Measurements from ENCODE around the gene MYO9B.
A peak's percentile ranks its signal among the peaks of the same experiment; 100 is the strongest.

MYO9B gene

DNA sequence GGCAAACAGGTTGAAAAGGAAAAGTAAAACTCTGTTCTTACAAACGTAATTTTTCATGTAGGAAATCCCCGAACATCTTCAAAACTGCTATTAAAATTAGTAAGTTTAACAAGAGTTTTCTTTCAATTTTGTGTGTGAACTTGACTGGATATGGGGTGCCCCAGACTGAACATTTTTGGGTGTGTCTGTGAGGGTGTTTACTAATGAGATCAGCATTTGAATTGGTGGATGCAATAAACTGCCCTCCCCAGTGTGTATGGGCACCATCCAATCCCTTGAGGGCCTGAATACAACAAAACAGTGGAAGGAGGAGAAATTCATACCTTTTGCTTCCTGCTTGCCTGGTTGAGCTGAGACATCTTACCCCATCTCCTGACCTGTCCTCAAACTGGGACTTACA is 12.1 kb upstream of the MYO9B start:
- DNase-seq: no peak

DNA sequence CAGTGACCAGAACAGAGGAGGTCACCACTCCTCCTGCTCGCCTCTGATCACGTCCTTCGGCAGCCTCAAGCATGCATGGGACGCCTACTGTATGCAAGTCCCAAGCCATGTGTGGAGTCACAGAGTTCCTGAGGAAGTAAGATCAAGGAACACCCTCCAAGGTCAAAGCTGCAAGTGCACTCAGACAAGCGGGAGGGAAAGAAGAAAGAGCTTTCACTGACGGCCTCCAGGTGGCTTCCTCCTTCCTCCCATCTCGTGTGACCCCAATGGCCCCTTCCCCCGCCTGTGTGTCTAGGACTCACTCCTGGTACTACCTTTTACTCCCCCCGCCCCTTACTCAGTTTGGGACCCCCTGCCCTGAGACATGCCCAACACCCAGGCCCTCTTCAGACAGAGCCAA is 6.4 kb upstream of the MYO9B start:
- DNase-seq: no peak

DNA sequence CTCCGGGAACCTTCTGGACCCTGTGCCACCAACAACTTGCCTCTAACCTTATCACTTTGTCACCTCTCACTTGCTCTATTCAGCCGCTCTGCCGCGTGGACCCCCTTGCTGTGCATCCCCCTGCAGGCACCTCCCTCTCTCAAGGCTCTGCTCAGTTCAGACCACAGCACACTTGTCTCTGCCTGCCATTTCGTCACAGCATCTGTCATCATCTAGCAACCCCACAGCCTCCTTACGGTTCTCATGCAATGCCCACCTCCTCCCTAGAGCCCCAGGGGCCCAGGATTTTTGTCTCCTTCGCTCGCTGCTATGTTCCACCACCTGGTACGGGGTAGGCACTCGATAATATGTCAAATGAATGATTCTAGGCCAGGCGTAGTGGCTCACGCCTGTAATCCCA is 5.2 kb upstream of the MYO9B start:
- no peak for DNase-seq

DNA sequence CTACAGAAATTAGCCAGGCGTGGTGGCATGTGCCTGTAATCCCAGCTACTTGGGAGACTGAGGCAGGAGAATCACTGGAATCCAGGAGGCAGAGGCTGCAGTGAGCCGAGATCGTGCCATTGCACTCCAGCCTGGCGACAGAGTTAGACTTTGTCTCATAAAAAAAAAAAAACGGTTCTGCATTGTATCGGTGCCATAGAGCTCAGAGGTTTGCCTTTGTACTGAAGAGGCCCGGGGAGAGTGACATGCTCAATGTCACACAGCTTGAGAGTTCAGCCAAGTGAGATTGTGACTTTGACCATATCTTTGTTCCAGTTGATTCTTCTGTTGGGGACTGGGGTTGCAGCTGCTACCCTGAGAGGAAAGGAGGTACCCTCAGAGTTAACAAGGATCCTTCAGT is 4.7 kb upstream of the MYO9B start:
- DNase-seq: no peak

DNA sequence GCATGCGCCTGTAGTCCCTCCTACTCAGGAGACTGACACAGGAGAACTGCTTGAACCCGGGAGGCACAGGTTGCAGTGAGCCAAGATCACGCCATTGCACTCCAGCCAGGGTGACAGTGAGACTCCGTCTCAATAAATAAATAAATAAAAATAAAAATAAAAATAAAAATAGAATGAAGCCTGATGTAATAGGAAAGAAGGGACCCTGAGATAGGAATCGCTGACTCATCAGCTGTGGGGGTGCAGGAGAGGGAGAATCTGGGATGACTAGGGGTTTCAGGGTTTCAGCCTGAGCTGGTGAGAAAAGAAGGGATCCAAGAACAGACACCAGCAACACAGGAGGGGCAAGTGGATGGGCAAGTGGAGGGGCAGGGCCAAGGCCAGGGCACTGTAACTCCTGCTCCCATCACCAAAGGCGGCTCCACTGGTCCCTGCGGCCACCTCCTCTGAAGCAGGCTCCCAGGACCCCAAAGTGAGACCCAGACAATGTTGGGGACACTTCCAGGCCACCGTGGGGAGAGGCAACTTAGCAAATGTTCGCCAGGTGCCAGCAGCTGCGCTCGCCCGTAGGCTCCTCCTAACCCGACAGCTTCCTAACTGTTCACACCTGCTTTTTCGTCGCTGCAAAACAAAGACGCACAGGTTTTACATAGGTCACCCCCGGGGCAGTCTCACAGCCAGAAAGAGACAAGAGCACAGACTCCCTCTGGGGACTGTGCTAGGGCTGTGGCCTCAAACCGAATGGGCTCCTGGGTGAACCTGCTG is 1.5 kb upstream of the MYO9B start:
- DNase-seq: no peak

DNA sequence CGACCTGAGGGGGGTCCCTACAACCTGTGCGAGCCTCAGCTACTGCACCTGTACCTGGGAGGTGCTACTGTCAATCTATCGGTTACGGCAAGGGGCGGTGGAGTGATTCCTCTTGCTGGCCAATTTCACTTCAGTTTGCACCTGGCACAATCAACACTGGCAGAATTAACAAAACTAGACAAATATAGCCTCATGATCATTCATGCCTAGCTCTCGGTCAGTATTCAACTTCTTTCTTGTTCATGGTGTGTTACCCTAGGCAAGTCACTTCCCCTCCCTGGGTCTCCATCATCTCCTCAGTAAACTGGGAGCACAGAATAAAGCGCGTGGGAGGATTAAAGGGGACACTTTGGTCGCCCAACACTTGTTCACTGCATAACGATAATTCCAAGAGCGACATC is 943 bp upstream of the MYO9B start:
- no peak for DNase-seq

DNA sequence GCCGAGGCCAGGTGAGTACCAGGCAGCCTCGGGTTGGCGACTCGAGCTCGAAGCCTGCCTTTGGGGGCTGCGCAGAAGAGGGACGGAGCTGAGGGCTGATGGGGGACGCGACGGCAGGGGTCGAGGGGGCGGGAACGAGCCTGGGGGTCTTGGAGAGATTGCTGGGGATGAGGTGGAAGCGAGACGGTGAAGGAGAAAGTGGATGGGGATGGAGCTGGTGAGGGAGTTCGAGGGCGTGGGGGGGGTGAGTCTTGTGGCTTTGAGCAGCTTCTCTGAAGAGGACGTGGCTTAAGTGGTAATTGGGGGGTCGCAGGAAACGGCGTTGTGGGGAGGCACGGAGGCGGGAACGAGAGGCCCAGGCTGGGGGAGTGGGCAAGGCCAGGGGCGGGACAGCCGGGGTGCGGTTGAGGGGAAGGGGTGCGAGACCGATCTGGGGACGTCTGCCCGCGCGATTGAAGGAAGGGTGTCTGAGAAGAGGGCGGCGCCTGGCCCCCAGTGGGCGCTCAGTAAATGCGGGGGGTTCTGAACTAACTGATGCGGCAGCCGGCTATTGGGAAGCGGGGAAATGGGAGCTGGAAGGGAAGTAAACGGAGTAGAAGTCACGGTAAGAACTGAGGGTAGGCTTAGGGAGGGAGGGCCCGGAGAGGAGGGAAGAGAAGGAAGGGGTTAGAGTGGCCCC is 426 bp downstream of the MYO9B start:
- peak; percentile 72 for DNase-seq

DNA sequence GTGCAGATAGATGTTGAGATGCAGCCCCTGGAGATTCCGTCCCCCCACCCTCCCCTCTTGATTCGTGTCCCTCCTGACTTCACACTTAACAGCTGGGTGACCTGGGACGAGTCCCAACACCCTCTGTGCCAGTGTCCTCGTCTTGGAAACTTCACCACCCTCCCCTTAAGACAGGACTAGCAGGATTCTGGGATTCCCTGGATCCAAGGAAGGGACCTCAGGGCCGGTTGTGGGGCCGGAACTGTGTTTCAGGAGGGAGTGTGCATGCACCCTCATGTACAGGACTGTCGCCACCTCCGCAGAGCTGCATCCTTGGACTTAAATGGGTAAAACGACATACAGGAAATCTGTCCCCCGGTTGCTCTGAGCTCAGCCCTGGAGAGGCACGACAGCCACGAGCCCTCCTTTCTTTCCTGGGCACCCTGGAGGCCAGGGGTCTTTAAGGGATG is 990 bp downstream of the MYO9B start:
- DNase-seq: peak; percentile 47

DNA sequence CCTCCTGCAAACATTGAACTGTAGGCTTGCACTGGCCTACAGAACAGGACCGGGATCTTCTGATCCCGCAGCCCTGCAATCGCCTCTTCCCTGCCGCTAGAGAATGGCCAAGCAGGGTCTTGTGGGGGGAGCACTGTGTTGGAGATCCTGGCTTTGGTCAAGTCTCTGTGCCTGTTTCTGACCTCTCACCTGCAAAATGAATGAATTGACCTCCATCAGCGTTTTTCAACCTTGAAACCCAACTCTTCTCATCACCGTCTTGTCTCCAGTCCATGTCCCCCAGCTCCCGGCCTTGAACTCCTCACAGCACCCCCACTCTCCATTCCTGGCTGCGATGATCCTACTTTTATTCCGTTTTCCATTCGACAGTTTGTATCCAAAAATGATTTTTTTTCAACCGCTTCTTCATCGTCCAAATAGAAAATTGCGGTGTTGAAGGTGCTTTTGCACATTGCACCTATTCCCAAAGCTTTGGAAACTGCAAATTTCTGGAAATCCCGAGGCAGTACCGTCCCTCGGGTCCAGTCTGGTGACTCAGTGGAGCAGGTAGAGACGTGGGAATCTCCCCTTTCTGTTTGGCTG is 2.0 kb downstream of the MYO9B start:
- no peak for DNase-seq

DNA sequence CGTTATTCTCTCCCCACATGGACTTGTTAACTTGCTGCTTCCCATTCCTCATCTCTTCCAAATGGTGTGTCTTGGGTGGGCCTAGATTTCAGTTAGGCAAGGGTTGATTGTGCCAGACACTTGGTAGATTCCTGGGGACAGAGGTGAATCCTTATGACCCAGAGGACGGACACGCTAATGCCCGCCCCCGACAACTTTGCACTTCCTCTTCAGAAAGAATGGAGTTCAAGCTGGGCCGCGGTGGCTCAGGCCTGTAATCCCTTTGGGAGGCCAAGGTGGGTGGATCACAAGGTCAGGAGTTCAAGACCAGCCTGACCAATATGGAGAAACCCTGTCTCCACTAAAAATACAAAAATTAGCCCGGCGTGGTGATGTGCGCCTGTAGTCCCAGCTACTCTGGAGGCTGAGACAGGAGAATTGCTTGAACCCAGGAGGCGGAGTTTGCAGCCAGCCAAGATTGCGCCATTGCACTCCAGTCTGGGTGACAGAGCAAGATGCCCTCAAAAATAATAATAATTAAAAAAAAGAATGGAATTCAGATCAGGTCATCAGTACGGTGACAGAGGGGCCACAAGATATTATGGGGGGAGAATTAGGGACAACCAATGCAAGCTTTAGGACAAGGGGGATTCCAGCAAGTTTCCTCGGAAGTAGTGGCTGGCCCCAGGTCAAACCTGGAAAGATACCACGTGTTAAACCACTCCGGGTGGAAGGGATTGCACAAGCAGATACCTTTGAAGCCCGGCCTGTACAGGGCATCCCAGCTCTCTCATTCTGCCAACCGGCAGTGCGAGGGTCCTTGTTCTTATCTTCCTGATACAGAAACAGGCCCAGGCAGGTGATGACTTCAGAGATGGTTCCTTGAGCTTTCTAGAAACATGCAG is 2.7 kb downstream of the MYO9B start:
- DNase-seq: no peak

DNA sequence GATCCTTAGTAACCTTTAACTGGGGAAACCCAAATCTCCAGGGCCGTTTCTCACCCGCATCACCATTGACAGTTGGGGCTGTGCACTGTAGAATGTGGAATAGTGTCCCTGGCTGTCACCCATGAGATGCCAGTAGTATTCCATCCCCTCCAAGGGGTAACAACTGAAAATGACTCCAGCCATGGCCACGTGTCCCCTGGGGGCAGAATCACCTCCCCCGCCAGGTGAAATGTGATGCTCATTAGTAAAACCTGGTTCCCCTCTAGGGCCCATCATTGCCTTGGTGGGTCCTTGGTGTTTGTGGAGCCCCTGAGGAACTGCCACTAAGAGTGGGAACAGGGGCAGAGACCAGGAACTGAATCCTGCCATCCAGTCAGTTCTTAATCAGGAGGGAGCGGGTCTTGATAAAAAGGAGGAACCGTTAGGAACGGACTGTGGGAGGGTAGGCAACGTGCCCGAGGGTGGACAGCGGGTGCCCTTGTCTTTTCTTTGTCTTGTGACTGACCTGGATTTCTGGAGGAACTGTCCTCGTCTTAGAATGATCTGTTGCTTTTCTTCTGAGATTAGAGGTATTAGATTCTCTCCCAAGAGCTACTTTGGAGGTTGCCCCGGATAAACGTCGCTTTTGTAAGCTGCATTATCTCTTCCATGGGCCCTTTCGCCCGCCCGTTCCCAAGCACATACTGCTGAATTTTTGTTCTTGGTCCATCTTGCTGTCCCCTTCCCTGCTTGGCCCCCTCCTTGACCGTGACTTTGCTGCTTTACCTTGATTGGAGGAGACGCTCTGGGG is 3.5 kb downstream of the MYO9B start:
- no peak for DNase-seq

DNA sequence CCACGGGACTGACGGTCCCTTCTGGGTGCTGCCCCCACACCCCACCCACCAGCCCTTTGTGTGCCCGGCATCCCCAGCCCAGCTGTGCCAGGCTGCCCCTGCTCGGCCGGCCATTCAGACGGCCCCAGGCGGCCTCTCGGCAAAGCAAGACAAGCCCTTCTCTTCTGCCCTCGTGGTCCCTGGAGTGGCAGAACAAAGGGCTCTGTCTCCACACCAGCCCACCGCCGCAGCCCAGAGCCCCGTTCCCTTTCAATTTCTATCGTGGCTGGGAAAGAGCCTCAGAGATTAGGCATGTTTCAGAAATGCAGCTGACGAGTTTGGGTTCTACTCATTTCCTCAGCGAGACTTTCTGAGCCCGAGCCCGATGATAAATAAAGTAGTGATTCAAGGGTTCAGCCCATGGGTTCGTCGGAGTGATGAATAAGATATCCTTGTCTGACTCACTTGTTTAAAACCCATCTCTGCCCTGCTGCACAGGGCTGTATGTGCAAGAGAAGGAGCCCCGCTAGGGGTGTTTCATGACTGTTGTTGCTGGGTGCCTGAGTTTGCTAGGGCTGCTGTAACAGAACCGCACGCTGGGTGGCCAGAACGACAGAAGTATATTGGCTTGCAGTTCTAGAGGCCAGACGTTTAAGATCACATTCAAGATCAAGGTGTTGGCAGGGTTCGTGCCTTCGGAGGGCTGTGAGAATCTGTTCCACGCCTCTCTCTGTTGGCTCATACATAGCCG is 4.3 kb downstream of the MYO9B start:
- peak; percentile 81 for DNase-seq

DNA sequence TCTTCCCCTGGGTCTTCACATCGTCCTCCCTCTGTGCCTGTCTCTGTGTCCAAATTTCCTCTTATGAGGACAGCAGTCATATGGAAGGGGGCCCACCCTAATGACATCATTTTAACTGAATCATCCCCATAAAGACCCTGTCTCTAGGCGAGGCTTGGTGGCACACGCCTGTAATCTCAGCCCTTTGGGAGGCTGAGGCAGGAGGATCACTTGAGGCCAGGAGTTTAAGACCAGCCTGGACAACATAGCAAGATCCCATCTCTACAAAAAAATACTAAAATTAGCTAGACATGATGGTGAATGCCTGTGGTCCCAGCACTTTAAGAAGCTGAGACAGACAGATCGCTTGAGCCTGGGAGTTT is 4.8 kb downstream of the MYO9B start:
- no peak for DNase-seq

DNA sequence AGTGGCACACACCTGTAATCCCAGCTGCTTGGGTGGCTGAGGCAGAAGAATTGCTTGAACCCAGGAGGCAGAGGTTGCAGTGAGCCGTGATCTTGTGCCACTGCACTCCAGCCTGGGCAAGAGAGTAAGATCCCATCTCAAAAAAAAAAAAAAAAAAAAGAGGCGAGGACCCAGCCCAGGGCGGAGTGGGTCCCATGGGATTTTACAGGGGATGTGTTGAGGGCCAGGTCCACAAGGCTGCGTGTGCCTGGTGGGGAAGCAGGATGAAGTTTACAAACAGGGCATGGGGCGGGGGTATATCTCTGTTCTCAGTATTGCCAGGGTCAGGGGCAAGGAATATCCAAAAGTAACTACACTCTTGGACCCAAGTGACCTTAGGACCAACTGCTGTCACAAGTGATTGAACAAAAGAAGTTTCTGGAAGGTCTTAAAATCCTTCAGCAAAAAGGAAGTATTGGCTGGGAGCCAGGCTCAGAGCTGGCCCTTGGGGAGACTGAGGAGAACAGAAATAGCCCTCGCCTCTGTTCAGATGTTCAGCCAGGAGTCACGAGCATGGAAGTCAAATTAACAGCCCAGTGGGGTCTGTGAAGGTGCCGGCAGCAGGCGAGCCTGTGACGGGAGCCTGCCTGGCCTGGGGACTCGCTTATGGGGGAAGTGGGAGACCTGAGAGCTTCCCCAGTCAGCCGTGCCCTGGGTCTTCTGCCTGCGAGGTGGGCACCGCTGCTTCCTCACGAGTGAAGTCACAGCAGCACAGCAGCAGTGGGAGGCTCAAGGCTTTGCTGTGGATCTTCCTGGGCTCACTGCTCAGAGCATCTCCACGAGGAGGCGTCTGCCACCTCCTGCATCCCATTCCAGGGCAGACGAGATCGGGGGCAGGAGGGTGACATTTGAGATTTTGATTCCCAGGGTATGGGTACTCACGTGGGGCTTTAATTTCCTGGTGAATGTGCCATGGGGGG is 6.4 kb downstream of the MYO9B start:
- DNase-seq: no peak

DNA sequence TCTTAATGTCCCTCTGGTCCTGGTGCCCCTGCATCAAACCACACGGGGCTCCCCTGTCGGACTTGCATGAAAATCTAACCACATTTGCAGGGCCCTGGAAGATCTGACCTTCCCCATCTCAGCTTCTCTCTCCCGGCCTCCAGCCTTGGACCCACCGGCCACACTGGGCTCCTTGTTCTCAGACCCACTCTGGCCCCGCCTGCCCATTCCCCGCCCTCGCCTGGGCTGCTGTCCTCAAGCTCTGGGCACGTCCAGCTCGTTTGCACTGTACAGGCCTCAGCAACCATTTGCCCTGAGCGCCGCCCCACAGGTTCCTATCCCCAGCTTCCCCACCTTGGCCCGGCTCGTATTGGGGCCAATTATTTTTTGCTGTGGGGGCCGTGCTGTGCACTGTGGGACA is 10.5 kb downstream of the MYO9B start:
- no peak for DNase-seq

DNA sequence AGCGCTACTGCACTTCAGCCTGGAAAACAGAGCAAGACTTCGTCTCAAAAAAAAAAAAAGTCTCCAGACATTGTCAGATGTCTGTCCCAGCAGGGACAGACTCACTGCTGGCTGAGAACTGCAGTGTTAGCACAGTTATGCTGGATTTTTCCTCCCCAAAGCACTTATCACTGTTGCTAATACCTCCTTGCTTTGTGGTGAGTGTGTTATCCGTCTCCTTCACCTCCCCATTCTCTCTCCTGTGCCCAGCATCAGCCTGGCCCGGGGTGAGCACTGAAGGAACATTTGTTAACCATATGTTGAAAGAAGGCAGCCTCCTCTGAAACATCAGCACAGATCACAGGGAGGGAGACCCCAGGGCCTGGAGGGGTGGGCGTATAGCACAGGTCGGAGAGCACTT is 11.3 kb downstream of the MYO9B start:
- no peak for DNase-seq

DNA sequence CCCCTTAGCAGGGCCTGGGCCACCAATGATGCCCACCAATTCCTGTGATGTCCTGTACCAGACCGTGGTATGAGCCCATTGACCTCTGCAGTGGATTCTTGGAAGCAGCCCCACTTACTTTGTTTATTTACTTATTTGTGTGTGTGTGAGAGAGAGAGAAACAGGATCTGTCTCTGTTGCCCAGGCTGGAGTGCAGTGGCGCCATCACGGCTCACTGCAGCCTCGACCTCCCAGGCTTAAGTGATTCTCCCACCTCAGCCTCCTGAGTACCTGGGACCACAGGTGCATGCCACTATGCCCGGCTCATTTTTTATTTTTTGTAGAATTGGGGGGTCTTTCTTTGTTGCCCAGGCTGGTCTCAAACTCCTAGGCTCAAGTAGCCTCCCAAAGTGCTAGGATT is 13.0 kb downstream of the MYO9B start:
- no peak for DNase-seq

DNA sequence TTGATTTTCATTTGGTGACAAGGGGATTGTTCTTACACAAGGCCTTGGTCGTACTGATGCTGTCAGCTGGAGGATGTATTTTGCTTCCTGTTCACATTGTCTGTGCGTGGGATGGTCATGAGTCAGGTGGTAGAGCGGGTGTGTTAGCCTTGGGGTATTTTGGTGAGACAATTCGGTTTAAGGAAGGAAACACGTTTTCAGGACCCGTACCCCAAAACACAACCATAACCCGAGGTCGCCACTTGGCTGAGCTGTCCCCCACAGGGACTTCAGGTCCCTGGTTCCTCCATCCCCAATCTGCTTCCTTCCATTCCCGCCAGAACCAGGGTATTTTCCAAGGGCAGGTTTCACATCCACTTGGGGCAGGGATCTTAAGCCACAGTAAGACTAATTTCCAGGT is 15.0 kb downstream of the MYO9B start:
- DNase-seq: peak; percentile 56

DNA sequence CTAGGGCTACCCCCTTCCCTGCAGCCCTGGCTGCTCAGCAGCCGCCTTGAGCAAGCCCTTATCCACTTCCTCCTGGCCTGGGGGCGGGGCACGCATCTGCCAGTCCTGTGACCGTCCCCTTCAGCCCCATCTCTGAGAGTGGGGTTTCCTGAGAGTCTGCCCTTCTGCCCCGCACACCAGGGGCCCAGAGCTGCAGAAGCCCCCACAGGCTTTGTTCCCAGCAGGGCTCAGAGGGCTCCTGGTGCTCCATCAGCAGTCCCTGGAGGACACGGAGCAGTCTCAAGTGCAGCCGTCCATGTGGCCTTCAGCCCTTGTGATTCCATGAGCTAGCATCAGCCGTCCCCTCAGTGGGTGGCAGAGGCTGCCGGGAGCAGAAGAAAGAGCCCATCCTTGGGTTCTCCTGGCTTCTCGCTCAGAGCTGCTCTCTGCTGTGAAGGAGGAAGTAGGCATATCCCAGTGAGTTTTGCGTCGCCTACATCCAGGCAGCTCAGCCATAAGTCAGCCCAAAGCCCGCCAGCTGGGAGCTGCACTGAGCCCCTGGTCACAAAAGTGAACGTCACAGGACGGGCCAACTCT is 16.3 kb downstream of the MYO9B start:
- DNase-seq: no peak

DNA sequence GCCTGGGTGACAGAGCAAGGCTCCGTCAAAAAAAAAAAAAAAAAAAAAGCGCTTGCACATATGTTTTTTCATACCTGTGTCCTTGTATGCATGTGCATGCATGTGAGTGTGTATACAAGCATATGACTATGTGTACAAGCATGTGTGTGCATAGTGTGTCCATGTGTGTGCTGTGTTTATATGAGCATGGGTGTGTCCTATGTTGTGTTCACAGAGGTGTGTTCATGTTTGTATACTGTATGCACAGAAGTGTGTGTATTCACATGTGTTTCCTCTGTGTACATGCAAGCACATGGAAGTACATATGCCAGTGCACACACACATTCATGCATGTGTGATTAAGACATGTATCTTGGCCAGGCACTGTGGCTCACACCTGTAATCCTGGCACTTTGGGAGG is 17.1 kb downstream of the MYO9B start:
- DNase-seq: no peak

Data from stimulated activated CD8-positive, alpha-beta memory T cell treated with anti-CD3 and anti-CD28 coated beads, Interleukin-4, amount 100 ng/mL, for 48 hours (primary cell).